DOHH2 (cell line): ENCODE results near the gene RAB3IL1.

Source experiments
- H3F3A ChIP-seq: fragments of 200-600 bp; sonication (generic), shearing (Covaris generic); 2 replicates; pipeline ENCODE4 v1.6.0; 2016; ENCODE audit warnings: antibody characterized with exemption, mild to moderate bottlenecking; ENCODE audit not compliant: control insufficient read depth, insufficient read depth
- H3K27ac ChIP-seq: fragments of 200-600 bp; sonication (generic); 2 replicates; pipeline ENCODE4 v1.5.1; 2014; ENCODE audit warnings: low read depth, mild to moderate bottlenecking, low read length, moderate library complexity
- H3K27me3 ChIP-seq: fragments of 200-600 bp; sonication (generic); 2 replicates; pipeline ENCODE4 v1.6.1; 2014; ENCODE audit warnings: mild to moderate bottlenecking, low read length, mixed read lengths; ENCODE audit not compliant: control insufficient read depth
- H3K36me3 ChIP-seq: fragments of 200-600 bp; sonication (generic); 2 replicates; pipeline ENCODE4 v1.6.1; 2014; ENCODE audit warnings: mild to moderate bottlenecking, low read length, moderate library complexity, mixed read lengths; ENCODE audit not compliant: control insufficient read depth
- H3K4me1 ChIP-seq: fragments of 200-600 bp; sonication (generic); 2 replicates; pipeline ENCODE4 v1.6.1; 2014; ENCODE audit warnings: mild to moderate bottlenecking, low read length, mixed read lengths; ENCODE audit not compliant: control insufficient read depth
- H3K4me2 ChIP-seq: fragments of 200-600 bp; sonication (generic); 2 replicates; pipeline ENCODE4 v1.6.0; 2014; ENCODE audit warnings: mild to moderate bottlenecking, low read length, moderate library complexity
- H3K4me3 ChIP-seq: fragments of 200-600 bp; sonication (generic); 2 replicates; pipeline ENCODE4 v1.5.1; 2014; ENCODE audit warnings: mild to moderate bottlenecking, low read length, mixed read lengths
- H3K79me2 ChIP-seq: fragments of 200-600 bp; sonication (generic); 2 replicates; pipeline ENCODE4 v1.6.1; 2014; ENCODE audit warnings: mild to moderate bottlenecking, low read length, mixed read lengths; ENCODE audit not compliant: control insufficient read depth
- H3K9me2 ChIP-seq: fragments of 200-600 bp; sonication (generic); replicated peaks from 2 replicates; pipeline ENCODE4 v1.6.1; 2014; ENCODE audit warnings: mild to moderate bottlenecking, low read length, mixed read lengths; ENCODE audit not compliant: control insufficient read depth
- H3K9me3 ChIP-seq: fragments of 200-600 bp; sonication (generic); 2 replicates; pipeline ENCODE4 v1.6.1; 2014; ENCODE audit warnings: antibody characterized with exemption, low read length, mixed read lengths; ENCODE audit not compliant: control insufficient read depth, insufficient read depth
- H4K20me1 ChIP-seq: fragments of 200-600 bp; sonication (generic); 2 replicates; pipeline ENCODE4 v1.6.0; 2014; ENCODE audit warnings: low read depth, mild to moderate bottlenecking, antibody characterized with exemption, low read length, moderate library complexity; ENCODE audit not compliant: control insufficient read depth, insufficient read depth
- EZH2phosphoT487 ChIP-seq: fragments of 200-600 bp; sonication (generic); IDR thresholded peaks from 2 replicates; pipeline ENCODE4 v1.6.1; 2017; ENCODE audit warnings: borderline replicate concordance, mild to moderate bottlenecking, antibody characterized with exemption, low read length, moderate library complexity, mixed read lengths
- TF ChIP-seq, protein P1 (sequence below): fragments of 200-600 bp; sonication (generic); IDR thresholded peaks from one replicate; pipeline ENCODE4 v1.5.1; 2014; ENCODE audit warnings: antibody characterized with exemption, mild to moderate bottlenecking, low read depth, low read length; ENCODE audit not compliant: poor library complexity, severe bottlenecking

The RAB3IL1 gene

DNA sequence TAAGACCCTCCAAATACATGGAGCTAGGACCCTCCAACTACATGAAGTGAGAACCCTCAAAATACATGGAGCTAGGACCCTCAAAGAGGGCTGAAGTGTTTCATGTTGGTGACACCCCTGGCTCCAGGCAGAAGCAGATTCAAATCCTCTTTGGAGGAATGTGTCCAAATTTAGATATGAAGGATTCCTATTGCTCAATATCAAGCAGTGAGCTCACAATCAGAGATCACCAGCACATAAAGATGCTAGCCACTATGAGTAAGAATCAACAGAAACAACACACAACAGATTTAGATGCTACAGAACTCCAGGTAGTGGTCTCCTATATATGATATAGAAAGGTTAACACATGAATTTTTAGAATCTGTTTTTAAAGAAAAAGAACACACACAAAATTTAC is 11.2 kb upstream of the RAB3IL1 start:
- Histone ChIP-seq H3K4me3 (no peak overlapping the region), H3K9me2 (no peaks in the 10 kb centered on the region), H3K79me2 (no peaks in the 10 kb centered on the region), H3K4me1 (no peaks in the 10 kb centered on the region), H3K27ac (no peak overlapping the region), H3K36me3 (no peaks in the 10 kb centered on the region), H3F3A (no peaks in the 10 kb centered on the region), H3K4me2 (no peak overlapping the region), H4K20me1 (no peaks in the 10 kb centered on the region), H3K9me3 (no peaks in the 10 kb centered on the region), H3K27me3 (peaks cover 26% of the 10 kb centered on the region)
- TF ChIP-seq, protein P1, sequence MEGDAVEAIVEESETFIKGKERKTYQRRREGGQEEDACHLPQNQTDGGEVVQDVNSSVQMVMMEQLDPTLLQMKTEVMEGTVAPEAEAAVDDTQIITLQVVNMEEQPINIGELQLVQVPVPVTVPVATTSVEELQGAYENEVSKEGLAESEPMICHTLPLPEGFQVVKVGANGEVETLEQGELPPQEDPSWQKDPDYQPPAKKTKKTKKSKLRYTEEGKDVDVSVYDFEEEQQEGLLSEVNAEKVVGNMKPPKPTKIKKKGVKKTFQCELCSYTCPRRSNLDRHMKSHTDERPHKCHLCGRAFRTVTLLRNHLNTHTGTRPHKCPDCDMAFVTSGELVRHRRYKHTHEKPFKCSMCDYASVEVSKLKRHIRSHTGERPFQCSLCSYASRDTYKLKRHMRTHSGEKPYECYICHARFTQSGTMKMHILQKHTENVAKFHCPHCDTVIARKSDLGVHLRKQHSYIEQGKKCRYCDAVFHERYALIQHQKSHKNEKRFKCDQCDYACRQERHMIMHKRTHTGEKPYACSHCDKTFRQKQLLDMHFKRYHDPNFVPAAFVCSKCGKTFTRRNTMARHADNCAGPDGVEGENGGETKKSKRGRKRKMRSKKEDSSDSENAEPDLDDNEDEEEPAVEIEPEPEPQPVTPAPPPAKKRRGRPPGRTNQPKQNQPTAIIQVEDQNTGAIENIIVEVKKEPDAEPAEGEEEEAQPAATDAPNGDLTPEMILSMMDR: no peak
- TF ChIP-seq EZH2phosphoT487: no peak

DNA sequence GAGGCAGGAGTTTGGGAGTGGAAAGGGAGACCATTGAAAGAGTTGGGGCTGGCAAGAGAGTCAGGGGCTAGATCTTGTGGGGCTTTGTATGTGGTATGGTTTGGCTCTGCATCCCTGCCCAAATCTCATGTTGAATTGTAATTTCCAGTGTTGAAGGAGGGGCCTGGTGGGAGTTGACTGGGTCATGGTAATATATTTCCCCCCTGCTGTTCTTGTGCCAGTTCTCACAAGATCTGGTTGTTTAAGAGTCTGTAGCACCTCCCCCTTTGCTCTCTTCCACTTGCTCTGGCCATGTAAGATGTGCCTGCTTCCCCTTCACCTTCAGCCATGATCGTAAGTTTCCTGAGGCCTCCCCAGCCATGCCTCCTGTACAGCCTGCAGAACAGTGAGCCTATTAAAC is 10.1 kb upstream of the RAB3IL1 start:
- H3K27me3 ChIP-seq: peaks cover 33% of the 10 kb centered on the region
- H3K9me3 ChIP-seq: no peaks in the 10 kb centered on the region
- no peaks in the 10 kb centered on the region for H3K9me2 ChIP-seq
- H4K20me1 ChIP-seq: no peaks in the 10 kb centered on the region
- no peaks in the 10 kb centered on the region for H3K4me1 ChIP-seq
- no peak overlapping the region for H3K27ac ChIP-seq
- no peaks in the 10 kb centered on the region for H3F3A ChIP-seq
- no peak overlapping the region for H3K4me2 ChIP-seq
- H3K79me2 ChIP-seq: no peaks in the 10 kb centered on the region
- no peaks in the 10 kb centered on the region for H3K36me3 ChIP-seq
- TF ChIP-seq, protein P1: no peak
- TF ChIP-seq EZH2phosphoT487: no peak
- no peak overlapping the region for H3K4me3 ChIP-seq

DNA sequence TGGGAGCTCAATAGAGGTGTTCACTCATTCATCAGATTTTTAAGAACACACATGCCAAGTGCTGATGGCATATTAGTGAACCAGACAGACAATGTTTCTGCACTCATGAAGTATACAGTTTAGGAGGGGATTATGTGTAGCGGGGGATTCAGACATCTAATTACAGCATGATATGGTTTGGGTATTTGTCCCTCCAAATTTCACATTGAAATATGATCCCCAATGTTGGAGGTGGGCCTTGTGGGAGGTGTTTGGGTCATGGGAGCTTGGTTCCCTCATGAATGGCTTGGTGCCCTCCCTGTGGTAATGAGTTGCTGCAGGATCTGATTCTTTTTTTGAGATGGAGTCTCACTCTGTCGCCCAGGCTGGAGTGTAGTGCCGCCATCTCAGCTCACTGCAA is 8.9 kb upstream of the RAB3IL1 start:
- no peak overlapping the region for H3K27ac ChIP-seq
- peaks cover 30% of the 10 kb centered on the region for H3K27me3 ChIP-seq
- no peaks in the 10 kb centered on the region for H3K9me3 ChIP-seq
- no peak for TF ChIP-seq EZH2phosphoT487
- TF ChIP-seq, protein P1: no peak
- H4K20me1 ChIP-seq: no peaks in the 10 kb centered on the region
- no peaks in the 10 kb centered on the region for H3F3A ChIP-seq
- no peaks in the 10 kb centered on the region for H3K4me1 ChIP-seq
- no peak overlapping the region for H3K4me3 ChIP-seq
- H3K36me3 ChIP-seq: no peaks in the 10 kb centered on the region
- no peaks in the 10 kb centered on the region for H3K79me2 ChIP-seq
- H3K9me2 ChIP-seq: no peaks in the 10 kb centered on the region
- H3K4me2 ChIP-seq: no peak overlapping the region

DNA sequence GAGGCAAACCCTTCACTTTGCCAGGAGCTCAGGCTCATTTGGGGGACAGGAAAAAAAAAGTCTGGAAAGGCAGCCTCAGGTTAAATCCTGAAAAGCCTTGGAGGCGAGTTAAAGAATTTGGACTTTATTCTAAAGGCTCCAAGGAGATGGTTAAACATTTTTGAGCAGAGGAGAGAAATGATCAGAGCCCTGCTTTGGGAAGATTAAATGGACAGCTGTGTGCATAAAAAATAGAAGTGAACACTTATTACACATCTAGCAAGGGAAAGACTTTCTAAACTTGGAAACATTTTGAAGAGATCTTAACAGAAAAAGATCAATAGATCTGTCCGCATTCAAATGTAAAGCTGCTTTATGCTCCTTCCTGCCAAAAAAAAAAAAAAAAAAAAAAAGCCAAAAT is 8.4 kb upstream of the RAB3IL1 start:
- H3K4me3 ChIP-seq: no peak overlapping the region
- no peaks in the 10 kb centered on the region for H3K4me1 ChIP-seq
- no peaks in the 10 kb centered on the region for H3K36me3 ChIP-seq
- TF ChIP-seq, protein P1: no peak
- TF ChIP-seq EZH2phosphoT487: no peak
- H3K9me2 ChIP-seq: no peaks in the 10 kb centered on the region
- H3K27ac ChIP-seq: no peak overlapping the region
- no peaks in the 10 kb centered on the region for H3K79me2 ChIP-seq
- no peak overlapping the region for H3K4me2 ChIP-seq
- peaks cover 25% of the 10 kb centered on the region for H3K27me3 ChIP-seq
- H3K9me3 ChIP-seq: no peaks in the 10 kb centered on the region
- no peaks in the 10 kb centered on the region for H3F3A ChIP-seq
- H4K20me1 ChIP-seq: no peaks in the 10 kb centered on the region
